GM12878 (cell line): ENCODE measurements around the gene MDFIC. TPM values are rescaled to one million over a fixed set of nuclear protein-coding genes. Genes with fewer than 3 reads are reported as not detected.

Experiments used
- ATAC-seq: fragments of 200-7000 bp; cut with Tn5 transposase; 3 replicates; pipeline ENCODE4 v1.9.1; 2020; ENCODE audit warnings: mild to moderate bottlenecking, moderate library complexity
- BruUV-seq: library from RNA; stranded (reverse); fragments of 400-500 nt; replicated peaks from 2 replicates; lab custom pipeline; 2021; lab: Mats Ljungman, UMichigan
- CTCF ChIA-PET: fragments of 300-600 bp; sonication (Branson Sonifier 250); formaldehyde crosslinking; extraction: SDS; loops from one replicate; lab custom pipeline; 2021; ENCODE audit warnings: inconsistent platforms; lab: Yijun Ruan, JAX
- POLR2A ChIA-PET: fragments of 350-600 bp; formaldehyde crosslinking; extraction: SDS; loops from one replicate; lab custom pipeline; 2021; ENCODE audit warnings: inconsistent platforms; lab: Charles Lee
- RAD21 ChIA-PET: fragments of 300-600 bp; sonication (Branson Sonifier 250); formaldehyde crosslinking; loops from one replicate; lab custom pipeline; 2023; ENCODE audit warnings: antibody characterized with exemption; ENCODE audit not compliant: unreplicated experiment; lab: Charles Lee
- SMC1A ChIA-PET: fragments of 300-600 bp; sonication (Branson Sonifier 250); formaldehyde crosslinking; loops from one replicate; lab custom pipeline; 2023; ENCODE audit not compliant: unreplicated experiment, uncharacterized antibody; lab: Charles Lee
- DNase-seq: peaks from one replicate; pipeline ENCODE4 v3.0.0-alpha.2; 2011; ENCODE audit warnings: low read depth, low spot score
- FAIRE-seq: peaks from 3 replicates; lab custom pipeline; 2011; peaks lifted over from hg19 to GRCh38; lab: Jason Lieb, UNC
- H2AFZ ChIP-seq: 2 replicates; pipeline ENCODE4 v1.6.0; 2011; ENCODE audit warnings: low read depth, low read length, control low read depth; ENCODE audit not compliant: control insufficient read depth
- H3K27ac ChIP-seq: 2 replicates; pipeline ENCODE4 v1.5.1; 2011; ENCODE audit warnings: control low read depth; ENCODE audit not compliant: control insufficient read depth, insufficient read depth
- H3K27me3 ChIP-seq, 2 experiments: replicated peaks in 1 of 2; 2 replicates each; pipeline versions ENCODE4 v1.6.0 to v1.6.1; 2011; ENCODE audit warnings: low read length in 1 of 2; ENCODE audit not compliant: control insufficient read depth in 2 of 2, insufficient read depth in 2 of 2
- H3K36me3 ChIP-seq, 2 experiments: 2 replicates each; pipeline ENCODE4 v1.5.1; 2011; ENCODE audit warnings: low read length in 1 of 2; ENCODE audit not compliant: control insufficient read depth in 2 of 2, insufficient read depth in 2 of 2
- H3K4me1 ChIP-seq: 2 replicates; pipeline ENCODE4 v1.6.1; 2011; ENCODE audit warnings: mild to moderate bottlenecking, low read length, moderate library complexity, mixed read lengths; ENCODE audit not compliant: control insufficient read depth, insufficient read depth
- H3K4me2 ChIP-seq: 2 replicates; pipeline ENCODE4 v1.6.0; 2011; ENCODE audit warnings: control low read depth; ENCODE audit not compliant: control insufficient read depth, insufficient read depth
- H3K4me3 ChIP-seq: fragments of 200-600 bp; sonication (generic); 2 replicates; pipeline ENCODE4 v1.5.1; 2016
- H3K79me2 ChIP-seq: 2 replicates; pipeline ENCODE4 v1.6.0; 2011; ENCODE audit warnings: low read length; ENCODE audit not compliant: control insufficient read depth, insufficient read depth
- H3K9ac ChIP-seq: 2 replicates; pipeline ENCODE4 v1.8.0; 2011; ENCODE audit warnings: low read length, control low read depth, mixed read lengths; ENCODE audit not compliant: control insufficient read depth, insufficient read depth
- H3K9me3 ChIP-seq: replicated peaks from 3 replicates; pipeline ENCODE4 v1.5.1; 2011; ENCODE audit warnings: mild to moderate bottlenecking, low read length; ENCODE audit not compliant: control insufficient read depth, insufficient read depth
- H4K20me1 ChIP-seq: 2 replicates; pipeline ENCODE4 v1.6.0; 2011; ENCODE audit not compliant: control insufficient read depth, insufficient read depth
- FOS ChIP-seq: IDR thresholded peaks from 3 replicates; pipeline ENCODE4 v1.6.1; 2011; ENCODE audit warnings: borderline replicate concordance; ENCODE audit not compliant: insufficient read length; ENCODE audit errors: extremely low read depth
- MYB ChIP-seq: fragments of 150-350 bp; IDR thresholded peaks from 2 replicates; pipeline ENCODE4 v1.6.1; 2014; ENCODE audit warnings: mild to moderate bottlenecking, low read depth, low read length, borderline replicate concordance
- NFIC ChIP-seq: IDR thresholded peaks from 2 replicates; pipeline ENCODE4 v1.6.1; 2012; ENCODE audit warnings: low read depth, mild to moderate bottlenecking, inconsistent platforms, low read length, moderate library complexity
- RUNX3 ChIP-seq: IDR thresholded peaks from 2 replicates; pipeline ENCODE4 v1.6.1; 2012; ENCODE audit warnings: low read length, inconsistent platforms
- TCF12 ChIP-seq: IDR thresholded peaks from 2 replicates; pipeline ENCODE4 v1.6.1; 2011; ENCODE audit warnings: low read depth, mild to moderate bottlenecking, low read length
- ZNF384 ChIP-seq: IDR thresholded peaks from 2 replicates; pipeline ENCODE4 v1.6.1; 2012; ENCODE audit warnings: low read depth, mild to moderate bottlenecking, low read length, improper control_type of control experiment, borderline replicate concordance
- ZSCAN29 ChIP-seq: fragments of 450-650 bp; IDR thresholded peaks from 2 replicates; pipeline ENCODE4 v1.6.1; 2017; ENCODE audit warnings: mild to moderate bottlenecking, moderate library complexity
- WGBS: methylation state at CpG from one replicate; pipeline ENCODE4 v1.1.6; 2016; ENCODE audit warnings: low lambda C conversion rate; ENCODE audit not compliant: insufficient replicate concordance, insufficient coverage; ENCODE audit errors: missing lambda C conversion rate; 5-methylcytosine and 5-hydroxymethylcytosine counted together
- in situ Hi-C: fragments of 300-500 bp; cut with MboI; formaldehyde crosslinking; loops from 9 replicates; pipeline ENCODE4 v1.14.3; 2018; ENCODE audit warnings: mixed read lengths
- intact Hi-C: fragments of 100-400 bp; cut with micrococcal nuclease; formaldehyde crosslinking; loops from one replicate; pipeline ENCODE4 v1.14.2; 2022; ENCODE audit not compliant: unreplicated experiment
- polyA plus RNA-seq, 11 experiments: library from polyadenylated mRNA; depleted of rRNA in 4 of 11; unstranded in 6 of 11; stranded (reverse) in 5 of 11; fragments of >200 nt; fragmentation: Nextera tagmentation in 4 of 11; fragmentation: Illumina TruSeq in 1 of 11; extraction: Ambion mirVana in 4 of 11; extraction: Trizol in 1 of 11; gene quantifications; 1 replicate in 1 of 11; 2 replicates in 10 of 11; pipeline versions ENCODE4 v1.2.1 to v1.2.3, GENCODE V29; 2011 to 2016; ENCODE audit warnings: inconsistent platforms in 2 of 11, missing spikeins in 2 of 11, low read depth in 1 of 11
- total RNA-seq, 4 experiments: library from RNA; depleted of rRNA in 3 of 4; stranded (reverse); fragments of >200 nt in 3 of 4; fragmentation: Illumina TruSeq in 1 of 4; extraction: Trizol in 1 of 4; gene quantifications; 2 replicates each; pipeline versions ENCODE4 v1.2.1 to v1.2.3, GENCODE V29; 2013 to 2021
- TF ChIP-seq, protein P1 (sequence below): IDR thresholded peaks from 2 replicates; pipeline ENCODE4 v1.6.1; 2012; ENCODE audit warnings: low read depth, low read length, improper control_type of control experiment
- TF ChIP-seq, protein P2 (sequence below): fragments of 450-650 bp; IDR thresholded peaks from 2 replicates; pipeline ENCODE4 v1.6.1; 2017; ENCODE audit warnings: mild to moderate bottlenecking, low read depth, inconsistent platforms; ENCODE audit not compliant: poor library complexity, severe bottlenecking
- TF ChIP-seq, protein P3 (sequence below): IDR thresholded peaks from 2 replicates; pipeline ENCODE4 v1.6.1; 2011; ENCODE audit warnings: mild to moderate bottlenecking, low read depth, low read length, moderate library complexity; ENCODE audit not compliant: insufficient replicate concordance

MDFIC gene
- total and polyA plus RNA-seq, 10 of the 15 experiments (the other 5 are each of a cell fraction or from before 2014, with no cell fraction given): 7.3 to 58.4 (median 40.0) TPM

DNA sequence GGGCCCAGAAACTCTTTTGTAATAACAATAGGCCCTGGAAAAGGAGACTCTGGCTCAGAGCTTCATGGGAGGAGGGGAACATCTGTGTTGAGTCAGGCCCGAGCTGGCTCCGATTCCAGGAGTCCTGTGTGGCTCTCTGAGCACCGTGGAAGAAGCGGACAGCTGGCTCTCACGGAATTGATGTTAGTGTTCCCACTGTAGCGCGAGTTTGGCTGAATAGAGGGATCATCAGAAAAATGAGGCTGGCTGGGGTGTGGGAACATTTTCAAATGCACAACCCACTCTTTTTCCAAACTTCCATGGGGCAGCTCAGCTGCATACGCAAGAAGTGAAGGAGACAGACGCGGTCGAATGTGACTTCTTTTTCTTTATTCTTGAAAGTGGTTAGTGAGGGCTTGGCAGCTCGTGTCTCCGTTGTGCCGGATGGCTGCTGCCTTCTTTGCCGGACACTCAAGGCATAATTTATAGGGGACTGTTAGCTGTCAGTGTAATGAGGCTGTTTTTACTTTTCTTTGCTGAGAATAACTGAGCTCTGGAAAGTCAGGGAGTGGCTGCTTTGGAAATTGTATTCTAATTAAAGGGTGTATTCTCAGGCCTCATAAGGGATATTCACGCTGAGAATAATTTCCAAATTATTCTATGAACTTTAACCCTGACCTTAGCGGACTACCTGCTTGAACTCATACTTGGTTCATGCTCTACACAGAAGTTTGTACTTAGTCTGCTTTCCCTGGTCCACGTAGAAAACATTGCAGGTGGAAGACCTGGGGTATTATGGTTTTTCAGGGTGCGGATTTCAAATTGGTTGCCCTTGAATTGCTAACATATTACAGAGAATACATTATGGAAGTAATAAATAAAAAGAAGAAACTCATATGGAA lies 23.1 kb downstream of the MDFIC start (continued):
- no peak for TF ChIP-seq FOS
- TF ChIP-seq, protein P1, sequence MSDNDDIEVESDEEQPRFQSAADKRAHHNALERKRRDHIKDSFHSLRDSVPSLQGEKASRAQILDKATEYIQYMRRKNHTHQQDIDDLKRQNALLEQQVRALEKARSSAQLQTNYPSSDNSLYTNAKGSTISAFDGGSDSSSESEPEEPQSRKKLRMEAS: no peak

DNA sequence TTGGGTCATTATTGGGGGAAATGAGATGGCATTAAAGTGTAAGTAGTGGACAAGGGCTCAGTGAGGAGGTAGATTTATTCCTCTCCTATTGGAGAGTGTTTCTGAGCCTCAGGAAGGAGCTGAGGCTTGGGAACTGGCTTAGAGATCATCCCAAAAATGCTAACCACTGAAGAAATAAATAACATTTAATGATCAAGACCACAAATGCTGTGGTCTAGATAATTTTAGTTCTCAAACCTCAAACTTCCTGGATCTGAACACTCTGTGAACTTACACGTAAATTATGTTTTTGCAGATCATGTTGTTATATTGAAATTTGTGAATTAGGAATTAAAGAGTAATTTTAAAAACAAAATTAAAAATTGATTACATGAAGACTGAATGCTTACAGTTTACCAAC lies 27.3 kb downstream of the MDFIC start:
- POLR2A ChIA-PET: interaction anchor here (0.7 kb wide), 1 partner anchor 12 kb away, joined by 3 read pairs; no protein-coding TSS in a partner anchor

More for the DNA sequence above, 27.3 kb downstream of the MDFIC start:
- Histone ChIP-seq H3K79me2 (peaks cover 32% of the 10 kb centered on the region), H4K20me1 (no peaks in the 10 kb centered on the region), H3K4me3 (no peak overlapping the region), H3K4me1 (peaks cover 6% of the 10 kb centered on the region; the same call in 1 of the 2 replicates), H3K9ac (no peak overlapping the region), H3K27ac (no peak overlapping the region), H3K4me2 (peak overlapping the region; percentile 19; the same call in 1 of the 2 replicates), H2AFZ (no peak overlapping the region), H3K36me3 (peaks cover 6 to 11% of the 10 kb centered on the region in 2 experiments), H3K27me3 (no peaks in the 10 kb centered on the region), H3K9me3 (no peaks in the 10 kb centered on the region)
- ATAC-seq: peak; percentile 20; the same call in 2 of the 3 replicates
- CTCF ChIA-PET: interaction anchor here (5.9 kb wide), 1 partner anchor 10 kb away, joined by 18 read pairs; no protein-coding TSS in a partner anchor
- BruUV-seq: no TSS peak
- SMC1A ChIA-PET: interaction anchor here (1.2 to 3.2 kb wide), 4 partner anchors 14 to 25 kb away, joined by 3 to 11 read pairs (median 4); no protein-coding TSS in a partner anchor
- no peak for DNase-seq
- in situ Hi-C loops: no loop called here
- intact Hi-C loops: no loop called here
- FAIRE-seq: no peak
- WGBS: 14% methylated on average over 1 of the region's 1 CpG
- TF ChIP-seq NFIC (no peak; the same call in 1 of the 2 replicates), MYB (no peak), ZNF384 (no peak), ZSCAN29 (no peak), RUNX3 (peak; percentile 65), TCF12 (no peak)
- TF ChIP-seq, protein P2, sequence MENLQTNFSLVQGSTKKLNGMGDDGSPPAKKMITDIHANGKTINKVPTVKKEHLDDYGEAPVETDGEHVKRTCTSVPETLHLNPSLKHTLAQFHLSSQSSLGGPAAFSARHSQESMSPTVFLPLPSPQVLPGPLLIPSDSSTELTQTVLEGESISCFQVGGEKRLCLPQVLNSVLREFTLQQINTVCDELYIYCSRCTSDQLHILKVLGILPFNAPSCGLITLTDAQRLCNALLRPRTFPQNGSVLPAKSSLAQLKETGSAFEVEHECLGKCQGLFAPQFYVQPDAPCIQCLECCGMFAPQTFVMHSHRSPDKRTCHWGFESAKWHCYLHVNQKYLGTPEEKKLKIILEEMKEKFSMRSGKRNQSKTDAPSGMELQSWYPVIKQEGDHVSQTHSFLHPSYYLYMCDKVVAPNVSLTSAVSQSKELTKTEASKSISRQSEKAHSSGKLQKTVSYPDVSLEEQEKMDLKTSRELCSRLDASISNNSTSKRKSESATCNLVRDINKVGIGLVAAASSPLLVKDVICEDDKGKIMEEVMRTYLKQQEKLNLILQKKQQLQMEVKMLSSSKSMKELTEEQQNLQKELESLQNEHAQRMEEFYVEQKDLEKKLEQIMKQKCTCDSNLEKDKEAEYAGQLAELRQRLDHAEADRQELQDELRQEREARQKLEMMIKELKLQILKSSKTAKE: no peak
- TF ChIP-seq, protein P3, sequence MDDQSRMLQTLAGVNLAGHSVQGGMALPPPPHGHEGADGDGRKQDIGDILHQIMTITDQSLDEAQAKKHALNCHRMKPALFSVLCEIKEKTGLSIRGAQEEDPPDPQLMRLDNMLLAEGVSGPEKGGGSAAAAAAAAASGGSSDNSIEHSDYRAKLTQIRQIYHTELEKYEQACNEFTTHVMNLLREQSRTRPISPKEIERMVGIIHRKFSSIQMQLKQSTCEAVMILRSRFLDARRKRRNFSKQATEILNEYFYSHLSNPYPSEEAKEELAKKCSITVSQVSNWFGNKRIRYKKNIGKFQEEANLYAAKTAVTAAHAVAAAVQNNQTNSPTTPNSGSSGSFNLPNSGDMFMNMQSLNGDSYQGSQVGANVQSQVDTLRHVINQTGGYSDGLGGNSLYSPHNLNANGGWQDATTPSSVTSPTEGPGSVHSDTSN: no peak
- RAD21 ChIA-PET: interaction anchor here (0.7 kb wide), 1 partner anchor 150 kb away, joined by 3 read pairs; no protein-coding TSS in a partner anchor
